CD4-positive, alpha-beta T cell treated with Interferon alpha-2 for 1 hour (primary cell): Measurements from ENCODE around the gene PSAP.

Experiments used
- DNase-seq, 2 donors: peaks; one replicate each; pipeline ENCODE4 v3.0.0-alpha.2; 2020 to 2022

PSAP gene

DNA sequence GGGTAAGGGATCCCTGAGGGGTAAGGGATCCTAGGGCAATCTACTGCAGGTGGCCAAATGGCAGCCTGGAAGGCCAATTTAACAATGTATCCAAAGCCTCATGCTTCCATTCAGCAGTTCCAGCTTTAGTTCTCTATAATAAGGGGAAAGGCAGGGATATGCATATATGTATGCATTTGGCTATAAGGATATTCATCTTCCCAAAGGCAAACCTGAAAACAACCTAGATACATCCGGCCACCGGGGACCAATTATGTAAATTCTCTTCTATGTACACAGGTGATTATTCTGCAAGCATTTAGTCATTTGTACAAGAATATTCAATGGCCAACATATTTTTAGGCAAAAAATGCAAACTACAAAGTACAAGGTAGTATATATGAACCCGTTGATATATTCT lies 26.7 kb downstream of the PSAP start:
- no peak for DNase-seq

DNA sequence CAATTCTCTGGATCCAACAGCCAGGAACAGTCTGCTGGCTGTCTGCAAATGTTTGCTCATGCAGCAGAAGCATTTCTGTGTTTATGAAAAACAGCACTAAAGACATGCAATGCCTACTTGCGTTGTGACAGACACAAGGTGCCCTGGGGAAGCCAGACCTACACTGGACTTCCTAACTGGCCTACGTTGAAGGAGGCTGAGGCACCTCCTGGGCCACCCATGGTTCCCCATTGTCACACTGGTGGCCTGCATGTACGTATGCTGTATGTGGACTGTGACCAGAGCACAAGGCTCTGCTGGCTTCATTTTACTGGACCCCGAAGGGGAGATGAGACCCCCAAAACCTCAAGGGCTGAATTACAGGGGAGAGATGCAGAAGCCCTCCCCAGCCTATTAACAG lies 27.7 kb downstream of the PSAP start:
- no peak for DNase-seq

DNA sequence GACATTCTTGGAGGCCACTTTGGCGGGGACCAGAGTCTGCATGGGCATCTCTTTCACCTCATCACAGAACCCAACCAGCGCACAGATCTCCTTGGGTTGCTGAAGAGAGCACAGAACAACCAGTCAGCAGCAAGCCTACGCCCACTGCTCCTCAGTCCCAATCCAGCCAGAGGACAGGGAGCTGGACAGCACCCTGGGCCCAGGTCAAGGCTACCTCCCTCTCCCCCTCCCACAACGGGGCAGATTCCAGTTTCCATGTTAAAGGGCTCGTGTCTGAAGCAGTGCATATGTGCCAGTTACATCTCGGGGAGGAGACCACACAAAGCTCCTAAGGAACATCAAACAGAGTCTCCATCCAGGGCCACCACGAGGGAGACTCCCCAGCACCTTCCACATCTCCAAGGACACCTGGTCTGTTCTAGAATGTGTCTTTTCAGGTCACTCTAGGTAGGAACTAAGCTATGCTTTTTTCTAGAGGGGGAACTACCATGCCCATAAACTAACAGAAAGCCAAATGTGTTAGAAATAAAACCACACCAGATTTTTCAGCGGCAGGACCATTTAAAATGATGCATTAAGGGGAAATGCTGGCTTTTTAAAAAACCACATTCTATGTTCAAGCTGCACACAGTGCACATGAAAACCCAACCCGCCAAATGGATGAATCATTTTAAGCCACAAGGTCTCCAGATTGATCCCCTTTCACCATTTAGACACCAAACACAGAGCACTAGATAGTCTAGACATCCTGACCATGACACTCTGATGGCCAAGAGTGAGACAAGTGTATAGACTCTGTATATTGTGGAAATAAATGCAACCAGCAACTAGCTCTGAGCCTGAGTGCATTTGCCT lies 28.9 kb downstream of the PSAP start:
- DNase-seq = no peak

DNA sequence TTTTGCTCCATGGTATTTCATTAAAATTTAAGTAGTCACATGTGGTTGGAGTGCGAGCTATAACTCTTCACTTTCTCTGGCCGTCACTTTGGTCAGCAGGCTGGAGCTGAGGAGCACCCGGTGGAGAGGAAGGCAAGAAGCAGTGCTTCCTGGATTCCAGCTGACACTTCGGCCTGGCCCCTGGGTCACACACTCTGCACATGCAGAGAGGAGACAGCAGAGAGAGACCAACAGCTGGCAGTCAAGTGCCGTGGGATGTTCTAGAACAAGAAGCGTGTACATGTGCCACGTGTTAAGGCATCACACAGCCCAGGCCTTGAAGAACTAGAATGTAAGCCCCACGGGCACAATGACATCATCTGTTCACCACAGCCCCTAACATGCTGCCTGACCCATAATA lies 30.1 kb downstream of the PSAP start:
- DNase-seq = no peak

DNA sequence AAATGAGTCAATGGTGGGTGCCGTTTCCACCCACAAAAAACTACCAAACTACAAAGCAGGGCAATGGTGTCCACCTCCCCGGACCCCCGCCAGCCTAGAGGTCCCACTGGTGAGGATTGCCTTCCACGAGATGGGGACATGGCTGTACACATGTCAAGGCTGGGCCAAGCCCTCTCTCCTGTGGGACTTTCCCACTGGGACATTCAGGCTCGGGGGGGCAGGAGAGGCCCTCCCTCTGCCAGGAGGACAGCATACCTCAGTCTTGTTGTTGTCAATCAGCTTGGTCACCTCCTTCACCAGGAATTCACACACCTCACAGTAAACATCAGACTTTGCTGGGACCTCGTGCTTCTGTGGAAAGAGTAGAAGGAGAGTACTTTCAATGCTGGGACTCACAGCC lies 31.1 kb downstream of the PSAP start:
- DNase-seq = no peak

DNA sequence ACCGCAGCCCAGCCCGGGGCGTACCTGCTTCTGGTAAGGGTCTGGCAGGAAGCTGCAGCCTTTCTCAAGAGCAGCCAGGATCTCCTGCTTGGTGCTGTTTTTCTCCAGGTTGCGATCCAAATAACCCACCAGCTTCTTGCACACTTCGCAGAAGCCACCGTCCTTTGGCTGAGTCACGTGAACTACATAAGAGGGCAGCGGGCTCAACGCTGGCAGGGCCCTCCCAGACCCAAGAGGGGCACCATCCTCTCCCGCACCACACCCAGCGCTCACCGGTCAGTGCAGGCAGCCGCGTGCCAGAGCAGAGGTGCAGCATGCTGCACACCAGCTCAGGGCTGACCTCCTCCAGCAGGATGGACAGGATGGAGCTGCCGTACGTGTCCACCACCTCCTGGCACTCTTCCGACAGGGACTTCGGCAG lies 31.6 kb downstream of the PSAP start:
- no peak for DNase-seq

DNA sequence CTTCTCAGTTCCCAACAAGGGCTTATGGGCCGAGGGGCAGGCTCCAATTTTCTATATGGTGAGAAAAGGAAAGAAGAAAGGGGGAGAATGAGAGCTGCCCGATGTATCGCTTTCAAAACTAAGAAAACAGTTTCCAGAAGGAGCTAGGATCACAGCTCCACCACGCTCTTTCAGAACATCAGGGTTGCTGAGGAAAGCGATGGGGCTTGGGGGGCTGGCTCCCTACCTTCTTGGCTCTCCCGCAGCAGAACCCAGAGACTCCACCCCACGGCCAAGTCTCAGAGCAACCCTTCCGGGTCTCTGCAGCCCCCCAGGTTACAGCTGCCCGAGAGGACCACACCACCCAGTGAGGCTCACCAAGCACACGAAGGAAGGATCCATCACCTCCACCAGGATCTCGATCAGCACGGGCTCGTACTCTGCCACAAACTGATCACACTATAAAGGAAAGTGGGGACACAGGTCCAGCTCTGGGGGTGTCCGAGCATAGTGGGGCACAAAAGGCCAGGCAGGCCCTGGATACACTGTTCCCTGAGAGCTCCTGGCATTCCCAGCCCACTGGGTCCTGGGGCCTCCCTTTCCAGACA lies 32.3 kb downstream of the PSAP start:
- DNase-seq = no peak

DNA sequence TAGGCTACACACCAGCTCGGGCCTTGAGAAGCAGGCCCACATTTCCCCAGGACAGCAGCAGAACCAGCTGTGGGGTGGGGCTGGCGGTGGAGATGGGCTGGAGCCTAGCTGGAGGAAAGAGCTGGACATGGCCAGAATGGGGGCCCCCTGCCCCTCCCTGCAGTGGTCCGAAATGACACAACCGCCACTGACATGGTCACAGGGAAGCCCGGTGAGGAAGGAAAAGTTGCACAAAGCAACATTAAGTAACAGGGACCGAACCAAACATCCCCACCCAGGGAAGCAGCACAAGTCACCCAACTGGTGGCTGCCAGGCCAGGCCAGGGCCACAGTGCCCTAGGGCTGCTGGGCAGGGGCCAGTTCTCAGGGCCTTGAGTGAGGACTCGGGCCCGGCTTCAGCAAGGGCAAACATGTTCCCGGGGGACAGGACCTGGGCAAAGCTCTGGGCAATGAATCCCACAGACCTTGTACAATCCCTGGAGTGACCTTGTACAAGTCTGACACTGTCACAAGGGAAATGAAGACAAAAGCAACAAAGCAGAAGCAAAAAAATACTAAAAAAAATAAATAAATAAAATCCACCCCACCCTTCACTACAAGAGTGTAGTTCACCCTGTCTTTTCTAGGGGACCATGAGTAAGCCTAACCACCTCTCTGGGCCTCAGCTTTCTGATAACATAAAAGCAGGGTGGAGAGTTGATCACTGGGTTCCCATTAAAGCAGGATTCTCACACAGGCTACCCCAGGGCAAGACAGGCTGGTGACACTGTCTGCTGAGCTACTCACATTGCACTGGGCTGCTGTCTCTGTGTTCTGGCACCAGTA lies 33.0 kb downstream of the PSAP start:
- peak in 1 of 2 donors; percentile 40 for DNase-seq

DNA sequence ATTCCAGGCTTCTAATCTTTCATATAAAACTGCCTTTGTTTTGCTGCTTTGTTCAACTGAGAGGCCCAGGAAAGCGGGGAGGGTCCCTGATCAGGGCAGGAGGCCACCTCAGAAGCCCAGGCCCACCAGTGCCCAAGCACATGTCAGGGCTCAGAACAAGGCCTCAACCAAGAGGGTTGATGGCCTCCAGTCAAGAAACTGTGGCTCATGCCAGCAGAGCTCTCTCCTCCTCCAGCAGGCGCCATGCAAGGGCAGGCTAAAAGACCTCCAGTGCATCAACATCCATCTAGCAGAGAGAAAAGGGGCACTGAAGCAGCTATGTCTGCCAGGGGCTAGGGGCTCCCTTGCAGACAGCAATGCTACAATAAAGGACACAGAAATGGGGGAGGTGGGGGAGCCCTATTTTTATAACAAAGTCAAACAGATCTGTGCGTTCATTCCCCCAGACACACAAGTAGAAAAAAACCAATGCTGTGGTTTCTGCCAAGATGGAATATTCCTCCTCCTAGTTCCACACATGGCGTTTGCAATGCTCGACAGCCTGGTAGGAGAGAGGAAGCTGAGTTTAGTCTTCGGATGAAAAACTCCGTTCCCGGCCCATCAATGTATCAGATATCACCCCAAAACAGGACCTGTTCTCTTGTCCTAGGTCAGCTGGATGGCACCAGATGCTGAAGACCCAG lies 34.0 kb downstream of the PSAP start:
- no peak for DNase-seq

DNA sequence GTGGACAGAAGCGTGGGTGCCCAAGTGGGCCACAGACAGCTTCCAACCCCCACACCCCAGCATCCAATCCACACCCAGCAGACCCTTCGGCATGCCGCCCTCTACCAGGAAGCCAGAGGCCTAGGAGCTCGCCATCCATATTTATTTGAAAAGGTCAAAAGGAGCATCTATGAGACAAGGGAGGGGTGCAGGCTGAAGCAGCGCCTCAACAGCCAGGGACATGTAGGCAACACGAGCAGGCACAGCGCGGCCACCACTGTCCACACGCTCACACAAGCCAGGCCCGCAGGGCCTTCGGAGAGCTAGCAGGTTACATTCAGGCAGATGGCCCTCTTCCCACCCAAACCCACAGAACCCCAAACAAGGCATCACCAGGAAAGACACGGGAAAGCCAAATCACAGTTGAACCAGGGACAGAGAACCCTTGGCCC lies 34.6 kb downstream of the PSAP start:
- DNase-seq = no peak

DNA sequence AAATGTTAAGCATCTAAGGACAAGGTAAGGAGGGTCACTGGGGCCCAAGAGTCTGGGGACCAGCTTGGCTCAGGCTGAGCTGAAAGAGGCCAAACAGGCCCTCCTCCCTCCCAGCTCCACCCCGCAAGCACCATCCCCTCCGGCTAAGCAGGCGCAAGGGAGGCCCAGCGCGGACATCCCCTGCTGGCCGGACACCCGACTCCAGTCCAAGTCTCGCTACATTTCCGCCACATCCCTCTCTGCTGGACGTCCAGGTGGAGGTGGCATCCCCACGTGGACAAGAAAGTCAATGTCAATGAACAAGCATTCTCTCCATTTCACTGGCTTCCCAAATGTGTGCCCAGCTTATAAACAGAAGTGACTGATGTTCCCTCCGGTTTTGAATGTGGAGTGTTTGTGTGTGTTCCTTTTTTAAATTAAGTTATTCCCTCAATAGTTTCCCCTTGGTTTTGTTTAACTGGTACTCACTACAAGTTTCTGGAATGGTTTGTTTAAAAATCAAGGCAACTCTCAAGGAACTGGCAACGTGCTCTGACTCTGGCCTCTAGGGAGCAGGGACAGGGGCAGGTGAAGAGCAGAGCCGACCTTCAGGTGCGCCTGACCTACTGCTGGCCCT lies 35.4 kb downstream of the PSAP start:
- DNase-seq = no peak

DNA sequence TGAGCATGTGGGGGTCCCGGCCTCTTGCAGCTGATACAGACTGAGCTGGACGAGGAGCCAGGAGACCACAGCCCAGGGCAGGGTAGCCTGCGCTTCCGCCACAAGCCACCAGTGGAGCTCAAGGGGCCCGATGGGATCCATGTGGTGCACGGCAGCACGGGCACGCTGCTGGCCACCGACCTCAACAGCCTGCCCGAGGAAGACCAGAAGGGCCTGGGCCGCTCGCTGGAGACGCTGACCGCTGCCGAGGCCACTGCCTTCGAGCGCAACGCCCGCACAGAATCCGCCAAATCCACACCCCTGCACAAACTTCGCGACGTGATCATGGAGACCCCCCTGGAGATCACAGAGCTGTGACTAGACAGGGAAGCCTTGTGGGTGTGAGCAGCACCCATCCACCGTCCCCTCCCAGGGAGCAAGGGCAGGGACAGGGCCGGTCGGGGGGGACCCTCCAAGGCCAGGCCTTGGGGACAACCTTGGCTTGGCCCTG lies 36.1 kb downstream of the PSAP start:
- DNase-seq = no peak

DNA sequence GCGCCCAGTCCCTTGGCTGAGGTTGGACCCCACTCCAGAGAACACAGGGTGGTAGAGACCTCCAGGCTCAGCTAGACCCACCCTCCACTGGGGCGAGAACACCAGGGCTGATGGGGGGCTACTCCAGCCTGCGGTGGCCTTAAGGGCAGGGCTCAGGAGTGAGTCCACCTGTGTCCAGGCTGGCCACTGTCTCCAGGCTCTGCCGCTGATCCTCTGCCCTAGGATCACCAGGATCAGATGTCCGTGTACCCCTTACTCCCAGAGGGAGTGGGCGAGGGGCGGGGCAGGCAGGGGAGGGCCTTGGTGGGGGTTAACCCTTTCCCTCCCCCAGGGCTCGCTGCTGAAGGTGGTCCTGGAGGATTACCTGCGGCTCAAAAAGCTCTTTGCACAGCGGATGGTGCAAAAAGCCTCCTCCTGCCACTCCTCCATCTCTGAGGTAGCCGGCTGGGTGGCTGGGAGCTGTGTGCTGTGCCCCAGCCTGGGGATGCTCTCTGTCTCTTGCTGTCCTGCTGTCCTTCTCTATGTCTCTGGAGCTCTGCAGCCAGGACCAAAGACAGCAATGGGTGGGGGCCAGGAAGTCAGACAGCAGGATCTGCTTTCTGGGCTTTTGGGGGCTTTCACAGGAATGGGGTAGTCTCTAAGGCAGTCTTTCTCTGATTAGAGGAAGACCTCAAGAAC lies 38.0 kb downstream of the PSAP start:
- no peak for DNase-seq

DNA sequence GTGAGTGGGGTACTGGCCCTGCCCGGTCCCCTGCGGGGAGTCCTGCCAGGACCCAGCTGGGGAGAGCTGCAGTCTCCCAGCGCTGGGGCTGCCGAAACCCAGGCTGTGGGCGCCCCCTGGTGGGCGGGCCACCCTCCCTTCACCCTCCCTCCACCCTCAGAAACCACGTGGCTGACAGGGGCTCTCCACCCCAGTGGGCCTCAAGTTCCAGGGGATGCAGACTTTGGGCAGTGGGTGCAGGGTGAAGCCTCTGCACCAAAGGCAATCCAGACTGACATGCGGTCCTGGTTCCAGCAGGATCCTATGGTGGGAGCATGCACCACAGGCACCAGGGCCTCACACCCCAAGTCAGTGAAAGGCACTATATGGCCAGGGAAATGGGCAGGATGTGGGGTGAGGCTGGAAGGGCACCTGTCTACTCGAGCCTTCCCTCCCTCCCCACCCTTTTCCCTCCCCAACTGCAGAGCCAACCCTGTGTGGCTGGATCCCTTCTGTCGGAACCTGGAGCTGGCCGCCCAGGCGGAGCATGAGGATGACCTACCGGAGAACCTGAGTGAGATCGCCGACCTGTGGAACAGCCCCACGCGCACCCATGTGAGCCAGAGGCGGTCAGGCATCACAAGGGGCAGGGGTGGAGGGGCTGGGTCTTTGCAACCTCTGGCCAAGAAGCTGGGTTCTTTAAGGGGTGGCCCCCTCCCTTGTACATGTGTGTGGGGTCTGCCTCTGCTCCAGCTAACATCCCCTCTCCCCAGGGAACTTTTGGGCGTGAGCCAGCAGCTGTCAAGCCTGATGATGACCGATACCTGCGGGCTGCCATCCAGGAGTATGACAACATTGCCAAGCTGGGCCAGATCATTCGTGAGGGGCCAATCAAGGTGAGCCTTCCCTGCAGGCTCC lies 38.8 kb downstream of the PSAP start:
- DNase-seq = peak; percentile 74 to 79

DNA sequence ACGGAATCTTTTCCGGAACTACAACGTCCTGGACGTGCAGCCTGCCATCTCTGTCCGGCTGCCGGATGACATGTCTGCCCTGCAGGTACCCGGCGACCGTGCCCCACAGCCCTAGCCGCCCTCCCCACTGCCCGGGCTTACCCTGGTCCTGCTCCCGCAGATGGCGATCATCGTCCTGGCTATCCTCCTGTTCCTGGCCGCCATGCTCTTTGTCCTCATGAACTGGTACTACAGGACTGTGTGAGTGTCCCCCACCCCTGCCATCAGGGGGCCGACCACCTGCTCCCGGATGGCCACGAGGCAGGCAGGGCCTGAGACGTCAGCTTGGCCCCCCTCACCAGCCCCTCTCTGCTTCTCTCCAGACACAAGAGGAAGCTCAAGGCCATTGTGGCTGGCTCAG lies 39.7 kb downstream of the PSAP start:
- DNase-seq = no peak

DNA sequence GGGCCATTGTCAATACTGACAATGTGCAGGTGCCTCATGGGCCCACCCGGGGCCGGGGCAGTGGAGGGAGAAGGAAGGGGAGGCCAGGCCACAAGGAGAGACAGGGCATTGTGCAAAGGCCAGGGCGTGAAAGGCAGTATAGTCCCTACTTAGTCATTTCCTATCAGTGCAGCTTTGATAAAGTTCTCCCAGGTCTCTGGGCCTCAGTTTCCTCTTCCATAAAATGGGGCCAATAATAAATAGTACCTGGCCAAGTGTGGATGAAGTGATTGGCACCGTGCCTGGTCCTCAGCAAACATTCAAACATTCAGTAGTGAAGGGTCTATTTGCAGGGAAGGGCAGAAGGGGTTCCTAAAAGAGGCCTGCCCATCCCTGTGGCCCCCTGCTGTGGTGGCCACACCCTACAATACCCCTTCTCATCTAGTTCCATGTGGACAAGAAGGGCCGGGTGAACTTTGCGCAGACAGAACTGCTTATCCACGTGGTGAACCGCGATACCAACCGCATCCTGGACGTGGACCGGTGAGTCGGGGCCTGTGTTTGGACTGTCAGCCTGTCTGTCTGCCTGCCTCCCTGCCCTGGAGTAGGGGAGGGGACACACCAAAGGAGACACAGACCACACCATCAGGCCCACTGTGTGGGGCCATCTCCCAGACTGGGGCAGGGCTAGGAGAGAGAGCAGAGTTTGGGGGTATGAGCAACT lies 40.9 kb downstream of the PSAP start:
- no peak for DNase-seq

DNA sequence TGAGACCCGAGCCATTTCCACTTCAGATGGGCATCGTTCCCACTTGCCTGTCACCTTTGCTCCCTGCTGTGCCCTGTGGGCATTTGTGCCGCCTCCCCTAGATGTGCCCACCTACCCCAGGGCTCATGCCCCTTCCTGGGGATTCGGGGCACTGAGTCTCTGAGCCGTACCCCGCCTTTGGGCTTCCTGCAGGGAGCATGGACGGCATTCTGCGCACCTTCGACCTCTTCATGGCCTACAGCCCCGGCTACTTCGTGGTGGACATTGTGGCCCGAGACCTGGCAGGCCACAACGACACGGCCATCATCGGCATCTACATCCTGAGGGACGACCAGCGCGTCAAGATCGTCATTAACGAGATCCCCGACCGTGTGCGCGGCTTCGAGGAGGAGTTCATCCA lies 41.4 kb downstream of the PSAP start:
- no peak for DNase-seq

DNA sequence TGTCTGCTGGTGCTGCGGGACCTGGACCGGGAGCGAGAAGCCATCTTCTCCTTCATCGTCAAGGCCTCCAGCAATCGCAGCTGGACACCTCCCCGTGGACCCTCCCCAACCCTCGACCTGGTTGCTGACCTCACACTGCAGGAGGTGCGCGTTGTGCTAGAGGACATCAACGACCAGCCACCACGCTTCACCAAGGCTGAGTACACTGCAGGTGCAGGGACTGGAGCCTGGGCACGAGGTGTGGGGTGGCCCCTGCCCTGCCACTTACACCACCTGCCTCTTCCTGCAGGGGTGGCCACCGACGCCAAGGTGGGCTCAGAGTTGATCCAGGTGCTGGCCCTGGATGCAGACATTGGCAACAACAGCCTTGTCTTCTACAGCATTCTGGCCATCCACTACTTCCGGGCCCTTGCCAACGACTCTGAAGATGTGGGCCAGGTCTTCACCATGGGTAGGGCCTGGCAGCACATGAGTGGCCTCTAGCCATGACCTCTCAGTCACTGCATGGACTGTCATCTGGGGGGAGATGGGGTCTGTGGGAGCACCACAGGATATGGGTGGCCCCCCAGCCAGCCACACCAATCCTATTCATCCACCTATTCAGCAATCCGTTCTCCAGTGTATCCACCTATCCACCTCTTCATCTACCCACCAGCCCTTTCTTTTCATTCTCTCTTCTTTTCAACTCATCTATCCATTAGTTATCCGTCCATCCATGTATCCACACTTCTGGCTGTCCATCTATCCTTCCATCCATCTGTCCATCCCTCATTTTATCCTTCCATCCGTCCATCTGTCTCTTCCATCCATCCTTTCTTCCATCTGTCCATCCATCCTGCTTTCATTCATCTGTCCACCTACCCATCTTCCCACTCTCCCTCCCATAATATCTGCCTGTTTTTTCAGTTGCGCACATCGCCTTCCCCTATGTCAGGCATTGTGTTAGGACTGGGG lies 43.2 kb downstream of the PSAP start:
- DNase-seq = no peak
